Kidney capillary endothelial cell (primary cell): ENCODE data around the gene GARS1.

Experiments
- DNase-seq: peaks from one replicate; pipeline ENCODE4 v3.0.0-alpha.2; 2018; ENCODE audit warnings: low spot score

The GARS1 gene

GRCh38 chr7:30682212-30683083 lies 87.8 kb downstream of the GARS1 start, which contains the start of gene CRHR2:
TSS of gene CRHR2 (minus strand) at chr7:30682456. CDS start at chr7:30682280, 176 bp downstream.
- DNase-seq: no peak

GRCh38 chr7:30683306-30683705 lies 88.6 kb downstream of the GARS1 start:
- no peak for DNase-seq
